Gastrocnemius medialis (tissue), 4 donors: ENCODE results near the gene RANBP10. TPM values are rescaled to one million over a fixed set of nuclear protein-coding genes. Genes with fewer than 3 reads are reported as not detected.
A peak's percentile ranks its signal among the peaks of the same experiment; 100 is the strongest.

Experiments
- ATAC-seq, 2 donors: fragments of 150-250 bp; one replicate each; pipeline ENCODE4 v1.9.1; 2016
- DNase-seq, 2 donors: peaks; one replicate each; pipeline ENCODE4 v3.0.0-alpha.2; 2019
- H3K27ac ChIP-seq, 4 donors: fragments of 200-600 bp; sonication (generic); 1 replicate in 1 of 4; 2 replicates in 3 of 4; pipeline ENCODE4 v1.5.1; 2016 to 2018; ENCODE audit warnings: mild to moderate bottlenecking in 2 of 4, moderate library complexity in 1 of 4
- H3K27me3 ChIP-seq, 3 donors: fragments of 200-600 bp; sonication (generic) in 2 of 3; 1 replicate in 1 of 3; 2 replicates in 2 of 3; pipeline versions ENCODE4 v1.5.1 to v1.6.0; 2016 to 2019; ENCODE audit warnings: mild to moderate bottlenecking in 1 of 3, moderate library complexity in 1 of 3
- H3K36me3 ChIP-seq, 2 donors: fragments of 200-600 bp; sonication (generic) in 1 of 2; one replicate each; pipeline ENCODE4 v1.5.1; 2017 to 2018
- H3K4me1 ChIP-seq, 2 donors: fragments of 200-600 bp; sonication (generic) in 1 of 2; one replicate each; pipeline ENCODE4 v1.5.1; 2016 to 2017; ENCODE audit warnings: mild to moderate bottlenecking in 2 of 2
- H3K4me3 ChIP-seq, 4 donors: fragments of 200-600 bp; sonication (generic) in 3 of 4; 1 replicate in 1 of 4; 2 replicates in 3 of 4; pipeline ENCODE4 v1.5.1; 2016 to 2019; ENCODE audit warnings: mild to moderate bottlenecking in 2 of 4
- H3K9me3 ChIP-seq, 3 donors: fragments of 200-600 bp; sonication (generic) in 2 of 3; 1 replicate in 1 of 3; 2 replicates in 2 of 3; pipeline ENCODE4 v1.5.1; 2016 to 2019
- POLR2A ChIP-seq, 2 donors: fragments of 450-650 bp; IDR thresholded peaks; one replicate each; pipeline ENCODE4 v1.6.1; 2017; ENCODE audit warnings: antibody characterized with exemption in 2 of 2, mild to moderate bottlenecking in 2 of 2, moderate library complexity in 2 of 2
- in situ Hi-C, 4 donors: fragments of 200-750 bp; cut with MboI; loops; one replicate each; pipeline versions ENCODE4 v1.15.0 to v1.8.0; 2017; ENCODE audit warnings: low sequenced_read_pairs in 4 of 4
- intact Hi-C: fragments of 100-400 bp; cut with DNase I; formaldehyde crosslinking; loops from one replicate; pipeline ENCODE4 v1.15.1; 2023; ENCODE audit warnings: low total_unique reads
- total RNA-seq, 4 donors: library from RNA; depleted of rRNA; stranded (reverse); fragments of >200 nt; gene quantifications; one replicate each; pipeline versions ENCODE4 v1.1.0 to v1.2.3, GENCODE V29; 2016
- TF ChIP-seq, protein P1 (sequence below), 5 experiments: fragments of 450-650 bp in 3 of 5; fragments of 200-600 bp in 2 of 5; sonication (generic) in 2 of 5; IDR thresholded peaks in 4 of 5; conservative IDR thresholded peaks in 1 of 5; 1 replicate in 4 of 5; 2 replicates in 1 of 5; pipeline ENCODE4 v1.5.1; 2016 to 2019; ENCODE audit warnings: antibody characterized with exemption in 5 of 5, mild to moderate bottlenecking in 3 of 5, moderate library complexity in 3 of 5

RANBP10 gene
- total RNA-seq, 4 donors from 2014 or later, result 12.6 to 46.6 (median 14.8) TPM

- in situ Hi-C loops (no loop called here), intact Hi-C loops (no loop called here)
- ATAC-seq (no peak), DNase-seq (no peak)
- Histone ChIP-seq H3K36me3 (peaks cover 0 to 38% of the 10 kb centered on the region in 2 donors), H3K27ac (peak overlapping the region; percentile 82 to 88 (median 86)), H3K27me3 (no peaks in the 10 kb centered on the region), H3K9me3 (no peaks in the 10 kb centered on the region), H3K4me3 (peak overlapping the region; percentile 92 to 98 (median 94)), H3K4me1 (peaks cover 11 to 14% of the 10 kb centered on the region in 2 donors)
- no peak for TF ChIP-seq POLR2A (IDR thresholded peaks at IDR 0.05)
- TF ChIP-seq, protein P1, sequence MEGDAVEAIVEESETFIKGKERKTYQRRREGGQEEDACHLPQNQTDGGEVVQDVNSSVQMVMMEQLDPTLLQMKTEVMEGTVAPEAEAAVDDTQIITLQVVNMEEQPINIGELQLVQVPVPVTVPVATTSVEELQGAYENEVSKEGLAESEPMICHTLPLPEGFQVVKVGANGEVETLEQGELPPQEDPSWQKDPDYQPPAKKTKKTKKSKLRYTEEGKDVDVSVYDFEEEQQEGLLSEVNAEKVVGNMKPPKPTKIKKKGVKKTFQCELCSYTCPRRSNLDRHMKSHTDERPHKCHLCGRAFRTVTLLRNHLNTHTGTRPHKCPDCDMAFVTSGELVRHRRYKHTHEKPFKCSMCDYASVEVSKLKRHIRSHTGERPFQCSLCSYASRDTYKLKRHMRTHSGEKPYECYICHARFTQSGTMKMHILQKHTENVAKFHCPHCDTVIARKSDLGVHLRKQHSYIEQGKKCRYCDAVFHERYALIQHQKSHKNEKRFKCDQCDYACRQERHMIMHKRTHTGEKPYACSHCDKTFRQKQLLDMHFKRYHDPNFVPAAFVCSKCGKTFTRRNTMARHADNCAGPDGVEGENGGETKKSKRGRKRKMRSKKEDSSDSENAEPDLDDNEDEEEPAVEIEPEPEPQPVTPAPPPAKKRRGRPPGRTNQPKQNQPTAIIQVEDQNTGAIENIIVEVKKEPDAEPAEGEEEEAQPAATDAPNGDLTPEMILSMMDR (IDR thresholded peaks at IDR 0.05 in 4 of 5, conservative IDR thresholded peaks at IDR 0.05 in 1 of 5), result no peak
These were observed 26.7 kb upstream of the RANBP10 start for GRCh38 chr16:67833030-67833414.

- DNase-seq, result no peak
- Histone ChIP-seq H3K4me1 (peaks cover 5 to 8% of the 10 kb centered on the region in 2 donors), H3K4me3 (no peak overlapping the region), H3K27ac (no peak overlapping the region), H3K36me3 (peaks cover 0 to 48% of the 10 kb centered on the region in 2 donors), H3K9me3 (no peaks in the 10 kb centered on the region), H3K27me3 (no peaks in the 10 kb centered on the region)
- TF ChIP-seq, protein P1 (IDR thresholded peaks at IDR 0.05 in 4 of 5, conservative IDR thresholded peaks at IDR 0.05 in 1 of 5), result no peak
- no peak for TF ChIP-seq POLR2A (IDR thresholded peaks at IDR 0.05)
- intact Hi-C loops, result no loop called here
- in situ Hi-C loops, result loop anchor here in 2 of 4 donors (10.0 kb wide), 1 partner anchor 96 kb away; no protein-coding TSS in a partner anchor
- ATAC-seq, result no peak
These were observed 22.3 kb upstream of the RANBP10 start for GRCh38 chr16:67828651-67829050.

DNA sequence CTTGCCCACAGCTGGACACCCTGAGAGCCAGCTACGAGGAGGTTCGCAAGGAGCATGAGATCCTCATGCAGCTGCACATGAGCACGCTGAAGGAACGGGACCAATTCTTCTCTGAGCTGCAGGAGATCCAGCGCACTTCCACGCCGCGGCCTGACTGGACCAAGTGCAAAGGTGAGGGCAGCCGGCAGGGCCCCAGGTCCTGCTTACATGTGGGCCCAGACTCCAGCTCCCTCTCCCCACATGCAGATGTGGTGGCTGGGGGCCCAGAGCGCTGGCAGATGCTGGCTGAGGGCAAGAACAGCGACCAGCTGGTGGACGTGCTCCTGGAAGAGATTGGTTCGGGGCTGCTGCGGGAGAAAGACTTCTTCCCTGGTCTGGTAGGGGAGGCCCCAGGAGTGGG lies 19.5 kb upstream of the RANBP10 start:
- no peak overlapping the region for H3K27ac ChIP-seq
- H3K27me3 ChIP-seq, result no peaks in the 10 kb centered on the region
- ATAC-seq (no peak), DNase-seq (no peak)
- no peak overlapping the region for H3K4me3 ChIP-seq
- H3K36me3 ChIP-seq, result peaks cover 0 to 39% of the 10 kb centered on the region in 2 donors
- intact Hi-C loops, result no loop called here
- no peaks in the 10 kb centered on the region for H3K9me3 ChIP-seq
- H3K4me1 ChIP-seq, result no peaks in the 10 kb centered on the region
- in situ Hi-C loops, result loop anchor here in 2 of 4 donors (10.0 kb wide), 1 partner anchor 99 kb away; no protein-coding TSS in a partner anchor
- TF ChIP-seq POLR2A (IDR thresholded peaks at IDR 0.05), result no peak
- TF ChIP-seq, protein P1 (IDR thresholded peaks at IDR 0.05 in 4 of 5, conservative IDR thresholded peaks at IDR 0.05 in 1 of 5), result no peak

GRCh38 chr16:67825119-67825518 lies 18.8 kb upstream of the RANBP10 start:
- Histone ChIP-seq H3K27ac (no peak overlapping the region), H3K27me3 (no peaks in the 10 kb centered on the region), H3K36me3 (peaks cover 0 to 31% of the 10 kb centered on the region in 2 donors), H3K4me3 (no peak overlapping the region), H3K4me1 (no peaks in the 10 kb centered on the region), H3K9me3 (no peaks in the 10 kb centered on the region)
- in situ Hi-C loops (loop anchor here in 2 of 4 donors (10.0 kb wide), 1 partner anchor 100 kb away; no protein-coding TSS in a partner anchor), intact Hi-C loops (no loop called here)
- no peak for TF ChIP-seq POLR2A (IDR thresholded peaks at IDR 0.05)
- TF ChIP-seq, protein P1 (IDR thresholded peaks at IDR 0.05 in 4 of 5, conservative IDR thresholded peaks at IDR 0.05 in 1 of 5), result no peak
- ATAC-seq (no peak), DNase-seq (no peak)

DNA sequence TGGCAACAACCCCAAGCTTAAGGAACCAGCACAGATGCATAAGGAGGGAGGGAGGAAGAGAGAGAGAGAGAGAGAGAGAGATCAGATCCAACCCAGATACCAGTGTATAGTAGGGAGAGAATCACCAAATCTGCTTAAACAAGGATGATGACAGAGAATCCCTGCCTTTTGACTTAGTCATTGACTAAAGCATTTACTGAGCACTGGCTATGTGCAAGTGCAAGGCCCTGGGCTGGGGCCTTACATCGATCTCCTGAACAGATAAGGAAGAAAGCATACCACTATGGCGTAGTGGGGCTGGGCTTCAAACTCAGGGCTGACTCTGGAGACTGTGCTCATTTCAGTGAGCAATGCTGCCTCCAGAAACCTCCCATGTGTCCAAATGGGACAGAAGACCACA lies 16.2 kb upstream of the RANBP10 start:
- no peak overlapping the region for H3K4me3 ChIP-seq
- H3K36me3 ChIP-seq, result peaks cover 0 to 6% of the 10 kb centered on the region in 2 donors
- H3K27ac ChIP-seq, result no peak overlapping the region
- TF ChIP-seq, protein P1 (IDR thresholded peaks at IDR 0.05 in 4 of 5, conservative IDR thresholded peaks at IDR 0.05 in 1 of 5), result no peak
- no peak for TF ChIP-seq POLR2A (IDR thresholded peaks at IDR 0.05)
- no peak for ATAC-seq
- DNase-seq, result no peak
- H3K9me3 ChIP-seq, result no peaks in the 10 kb centered on the region
- no peaks in the 10 kb centered on the region for H3K27me3 ChIP-seq
- H3K4me1 ChIP-seq, result no peaks in the 10 kb centered on the region
- in situ Hi-C loops (loop anchor here in 3 of 4 donors (10.0 to 25.0 kb wide), 3 partner anchors 102 to 415 kb away; partner anchors contain the start of genes ESRP2 (in 1 of the 3) and PLA2G15 (in 1 of the 3)), intact Hi-C loops (no loop called here)
